Medulla oblongata (tissue), 1 donor: ENCODE measurements around the gene SHC3.

Experiments used
- DNase-seq: peaks from one replicate; pipeline ENCODE4 v3.0.0-alpha.2; 2015; ENCODE audit errors: extremely low spot score

Gene SHC3

GRCh38 chr9:89154218-89154617 is 24.4 kb downstream of the SHC3 start:
- no peak for DNase-seq

- DNase-seq = peak; percentile 13
Measured at GRCh38 chr9:89153232-89154017, 25.2 kb downstream of the SHC3 start.

GRCh38 chr9:89149726-89150125 is 28.9 kb downstream of the SHC3 start:
- no peak for DNase-seq

GRCh38 chr9:89145097-89145496 is 33.5 kb downstream of the SHC3 start:
- DNase-seq = no peak

- DNase-seq = no peak
Measured at GRCh38 chr9:89144238-89144637, 34.4 kb downstream of the SHC3 start.

GRCh38 chr9:89143266-89143665 is 35.4 kb downstream of the SHC3 start:
- DNase-seq = no peak

GRCh38 chr9:89139455-89139854 is 39.2 kb downstream of the SHC3 start:
- no peak for DNase-seq

- no peak for DNase-seq
Measured at GRCh38 chr9:89138463-89139390, 39.9 kb downstream of the SHC3 start.

- peak; percentile 5 for DNase-seq
Measured at GRCh38 chr9:89137542-89138462, 40.8 kb downstream of the SHC3 start.

GRCh38 chr9:89135591-89136166 is 42.9 kb downstream of the SHC3 start:
- no peak for DNase-seq

GRCh38 chr9:89134709-89135108 is 43.9 kb downstream of the SHC3 start:
- DNase-seq = no peak

- no peak for DNase-seq
Measured at GRCh38 chr9:89122949-89123348, 55.7 kb downstream of the SHC3 start.

- DNase-seq = no peak
Measured at GRCh38 chr9:89120704-89121103, 57.9 kb downstream of the SHC3 start.

- no peak for DNase-seq
Measured at GRCh38 chr9:89116805-89117192, 61.8 kb downstream of the SHC3 start.

- DNase-seq = no peak
Measured at GRCh38 chr9:89116064-89116804, 62.4 kb downstream of the SHC3 start.

GRCh38 chr9:89115426-89115825 is 63.2 kb downstream of the SHC3 start:
- DNase-seq = no peak

GRCh38 chr9:89114741-89115140 is 63.9 kb downstream of the SHC3 start:
- no peak for DNase-seq

- no peak for DNase-seq
Measured at GRCh38 chr9:89113851-89114250, 64.8 kb downstream of the SHC3 start.

- DNase-seq = no peak
Measured at GRCh38 chr9:89112243-89112642, 66.4 kb downstream of the SHC3 start.

GRCh38 chr9:89109666-89110065 is 69.0 kb downstream of the SHC3 start:
- DNase-seq = no peak

- DNase-seq = no peak
Measured at GRCh38 chr9:89107406-89107805, 71.2 kb downstream of the SHC3 start.
